ENCODE measurements around the gene NOB1. TPM values are rescaled to one million over a fixed set of nuclear protein-coding genes. Genes with fewer than 3 reads are reported as not detected.

Gene NOB1
- total and polyA plus RNA-seq, 2 experiments from 2014 or later, result 41.4 to 56.6 TPM

DNA sequence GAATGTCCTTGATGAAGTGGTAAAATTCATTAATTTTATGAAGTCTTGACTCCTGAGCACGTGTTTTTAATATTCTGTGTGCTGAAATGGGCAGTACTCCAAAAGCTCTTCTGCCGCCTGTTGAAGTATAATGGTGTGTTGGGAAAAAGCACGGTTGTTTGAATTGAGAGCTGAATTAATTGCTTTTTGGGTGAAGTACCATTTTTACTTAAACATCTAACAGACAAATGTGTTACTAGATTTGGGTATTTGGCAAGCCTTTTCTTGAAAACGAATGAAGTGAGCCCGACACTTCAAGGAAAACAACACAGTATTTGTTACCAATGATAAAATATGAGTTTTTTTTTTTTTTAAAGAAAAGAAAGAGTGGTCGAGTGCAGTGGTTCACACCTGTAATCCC is 29.9 kb upstream of the NOB1 start (continued):
- TF ChIP-seq, protein P1, sequence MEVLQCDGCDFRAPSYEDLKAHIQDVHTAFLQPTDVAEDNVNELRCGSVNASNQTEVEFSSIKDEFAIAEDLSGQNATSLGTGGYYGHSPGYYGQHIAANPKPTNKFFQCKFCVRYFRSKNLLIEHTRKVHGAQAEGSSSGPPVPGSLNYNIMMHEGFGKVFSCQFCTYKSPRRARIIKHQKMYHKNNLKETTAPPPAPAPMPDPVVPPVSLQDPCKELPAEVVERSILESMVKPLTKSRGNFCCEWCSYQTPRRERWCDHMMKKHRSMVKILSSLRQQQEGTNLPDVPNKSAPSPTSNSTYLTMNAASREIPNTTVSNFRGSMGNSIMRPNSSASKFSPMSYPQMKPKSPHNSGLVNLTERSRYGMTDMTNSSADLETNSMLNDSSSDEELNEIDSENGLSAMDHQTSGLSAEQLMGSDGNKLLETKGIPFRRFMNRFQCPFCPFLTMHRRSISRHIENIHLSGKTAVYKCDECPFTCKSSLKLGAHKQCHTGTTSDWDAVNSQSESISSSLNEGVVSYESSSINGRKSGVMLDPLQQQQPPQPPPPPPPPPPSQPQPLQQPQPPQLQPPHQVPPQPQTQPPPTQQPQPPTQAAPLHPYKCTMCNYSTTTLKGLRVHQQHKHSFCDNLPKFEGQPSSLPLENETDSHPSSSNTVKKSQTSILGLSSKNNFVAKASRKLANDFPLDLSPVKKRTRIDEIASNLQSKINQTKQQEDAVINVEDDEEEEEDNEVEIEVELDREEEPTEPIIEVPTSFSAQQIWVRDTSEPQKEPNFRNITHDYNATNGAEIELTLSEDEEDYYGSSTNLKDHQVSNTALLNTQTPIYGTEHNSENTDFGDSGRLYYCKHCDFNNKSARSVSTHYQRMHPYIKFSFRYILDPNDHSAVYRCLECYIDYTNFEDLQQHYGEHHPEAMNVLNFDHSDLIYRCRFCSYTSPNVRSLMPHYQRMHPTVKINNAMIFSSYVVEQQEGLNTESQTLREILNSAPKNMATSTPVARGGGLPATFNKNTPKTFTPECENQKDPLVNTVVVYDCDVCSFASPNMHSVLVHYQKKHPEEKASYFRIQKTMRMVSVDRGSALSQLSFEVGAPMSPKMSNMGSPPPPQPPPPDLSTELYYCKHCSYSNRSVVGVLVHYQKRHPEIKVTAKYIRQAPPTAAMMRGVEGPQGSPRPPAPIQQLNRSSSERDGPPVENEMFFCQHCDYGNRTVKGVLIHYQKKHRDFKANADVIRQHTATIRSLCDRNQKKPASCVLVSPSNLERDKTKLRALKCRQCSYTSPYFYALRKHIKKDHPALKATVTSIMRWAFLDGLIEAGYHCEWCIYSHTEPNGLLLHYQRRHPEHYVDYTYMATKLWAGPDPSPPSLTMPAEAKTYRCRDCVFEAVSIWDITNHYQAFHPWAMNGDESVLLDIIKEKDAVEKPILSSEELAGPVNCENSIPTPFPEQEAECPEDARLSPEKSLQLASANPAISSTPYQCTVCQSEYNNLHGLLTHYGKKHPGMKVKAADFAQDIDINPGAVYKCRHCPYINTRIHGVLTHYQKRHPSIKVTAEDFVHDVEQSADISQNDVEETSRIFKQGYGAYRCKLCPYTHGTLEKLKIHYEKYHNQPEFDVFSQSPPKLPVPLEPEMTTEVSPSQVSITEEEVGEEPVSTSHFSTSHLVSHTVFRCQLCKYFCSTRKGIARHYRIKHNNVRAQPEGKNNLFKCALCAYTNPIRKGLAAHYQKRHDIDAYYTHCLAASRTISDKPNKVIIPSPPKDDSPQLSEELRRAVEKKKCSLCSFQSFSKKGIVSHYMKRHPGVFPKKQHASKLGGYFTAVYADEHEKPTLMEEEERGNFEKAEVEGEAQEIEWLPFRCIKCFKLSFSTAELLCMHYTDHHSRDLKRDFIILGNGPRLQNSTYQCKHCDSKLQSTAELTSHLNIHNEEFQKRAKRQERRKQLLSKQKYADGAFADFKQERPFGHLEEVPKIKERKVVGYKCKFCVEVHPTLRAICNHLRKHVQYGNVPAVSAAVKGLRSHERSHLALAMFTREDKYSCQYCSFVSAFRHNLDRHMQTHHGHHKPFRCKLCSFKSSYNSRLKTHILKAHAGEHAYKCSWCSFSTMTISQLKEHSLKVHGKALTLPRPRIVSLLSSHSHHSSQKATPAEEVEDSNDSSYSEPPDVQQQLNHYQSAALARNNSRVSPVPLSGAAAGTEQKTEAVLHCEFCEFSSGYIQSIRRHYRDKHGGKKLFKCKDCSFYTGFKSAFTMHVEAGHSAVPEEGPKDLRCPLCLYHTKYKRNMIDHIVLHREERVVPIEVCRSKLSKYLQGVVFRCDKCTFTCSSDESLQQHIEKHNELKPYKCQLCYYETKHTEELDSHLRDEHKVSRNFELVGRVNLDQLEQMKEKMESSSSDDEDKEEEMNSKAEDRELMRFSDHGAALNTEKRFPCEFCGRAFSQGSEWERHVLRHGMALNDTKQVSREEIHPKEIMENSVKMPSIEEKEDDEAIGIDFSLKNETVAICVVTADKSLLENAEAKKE (CRISPR knock-in tag; IDR thresholded peaks at IDR 0.05), result no peak
- no peak for TF ChIP-seq JUNB (IDR thresholded peaks at IDR 0.05; ENCODE audit: unreplicated experiment)
- no peak for TF ChIP-seq STAT1 (IDR thresholded peaks at IDR 0.05; ENCODE audit: unreplicated experiment)

GRCh38 chr16:69781118-69781517 is 26.4 kb upstream of the NOB1 start:
- peaks cover 2% of the 10 kb centered on the region for H4K20me1 ChIP-seq (replicated peaks; ENCODE audit: insufficient read depth)
- Mint-ChIP-seq H3K36me3 (ENCODE audit: low read depth) (peaks cover 6% of the 10 kb centered on the region; the same call in 2 of the 3 replicates), H3K27ac (peak overlapping the region; percentile 43; the same call in 1 of the 2 replicates), H3K9me3 (peaks cover 1% of the 10 kb centered on the region; the same call in 1 of the 3 replicates), H3K27me3 (ENCODE audit: insufficient read depth, low read depth, poor library complexity) (peaks cover 7% of the 10 kb centered on the region), H3K4me1 (peaks cover 5% of the 10 kb centered on the region; the same call in 2 of the 3 replicates), H3K4me3 (no peak overlapping the region)
- no peak for DNase-seq (ENCODE audit: low spot score)
- no peaks in the 10 kb centered on the region for H3K27me3 ChIP-seq (ENCODE audit: insufficient read depth)
- H3K4me1 ChIP-seq (ENCODE audit: insufficient read depth), result no peaks in the 10 kb centered on the region
- no peaks in the 10 kb centered on the region for H3F3A ChIP-seq (replicated peaks; ENCODE audit: low read depth)
- H2AFZ ChIP-seq, result no peak overlapping the region
- H3K9me2 ChIP-seq (ENCODE audit: insufficient read depth), result no peaks in the 10 kb centered on the region
- ATAC-seq, result no peak
- no peak overlapping the region for H3K4me2 ChIP-seq
- no peak overlapping the region for H3K4me3 ChIP-seq
- 0 out of 2 replicates have a peak overlapping the region, but pooled peaks have one; percentile 55 for H3K27ac ChIP-seq (ENCODE audit: low read depth)
- no peaks in the 10 kb centered on the region for H3K36me3 ChIP-seq (ENCODE audit: insufficient read depth)
- H3K79me2 ChIP-seq (replicated peaks; ENCODE audit: insufficient read depth), result peaks cover 13% of the 10 kb centered on the region
- TF ChIP-seq CREB1 (CRISPR knock-in tag; IDR thresholded peaks at IDR 0.05; ENCODE audit: low read depth) (no peak), JUNB (IDR thresholded peaks at IDR 0.05; ENCODE audit: unreplicated experiment) (no peak)

- Mint-ChIP-seq H3K4me1 (peaks cover 5% of the 10 kb centered on the region; the same call in 2 of the 3 replicates), H3K36me3 (ENCODE audit: low read depth) (peaks cover 12% of the 10 kb centered on the region; the same call in 2 of the 3 replicates), H3K9me3 (peaks cover 3% of the 10 kb centered on the region; the same call in 1 of the 3 replicates), H3K27me3 (ENCODE audit: insufficient read depth, low read depth, poor library complexity) (peaks cover 5% of the 10 kb centered on the region), H3K4me3 (no peak overlapping the region), H3K27ac (no peak overlapping the region)
- Histone ChIP-seq H3K9me2 (ENCODE audit: insufficient read depth) (no peaks in the 10 kb centered on the region), H3K79me2 (replicated peaks; ENCODE audit: insufficient read depth) (peaks cover 24% of the 10 kb centered on the region), H3K27ac (ENCODE audit: low read depth) (no peak overlapping the region), H3K4me3 (no peak overlapping the region), H3K4me1 (ENCODE audit: insufficient read depth) (no peaks in the 10 kb centered on the region), H3F3A (replicated peaks; ENCODE audit: low read depth) (no peaks in the 10 kb centered on the region), H2AFZ (no peak overlapping the region), H3K27me3 (ENCODE audit: insufficient read depth) (no peaks in the 10 kb centered on the region), H4K20me1 (replicated peaks; ENCODE audit: insufficient read depth) (peaks cover 2% of the 10 kb centered on the region), H3K36me3 (ENCODE audit: insufficient read depth) (no peaks in the 10 kb centered on the region), H3K4me2 (no peak overlapping the region)
- ATAC-seq (no peak), DNase-seq (ENCODE audit: low spot score) (no peak)
- TF ChIP-seq EZH2 (IDR thresholded peaks at IDR 0.05; ENCODE audit: low read depth, unreplicated experiment), result no peak
- TF ChIP-seq, protein P2, sequence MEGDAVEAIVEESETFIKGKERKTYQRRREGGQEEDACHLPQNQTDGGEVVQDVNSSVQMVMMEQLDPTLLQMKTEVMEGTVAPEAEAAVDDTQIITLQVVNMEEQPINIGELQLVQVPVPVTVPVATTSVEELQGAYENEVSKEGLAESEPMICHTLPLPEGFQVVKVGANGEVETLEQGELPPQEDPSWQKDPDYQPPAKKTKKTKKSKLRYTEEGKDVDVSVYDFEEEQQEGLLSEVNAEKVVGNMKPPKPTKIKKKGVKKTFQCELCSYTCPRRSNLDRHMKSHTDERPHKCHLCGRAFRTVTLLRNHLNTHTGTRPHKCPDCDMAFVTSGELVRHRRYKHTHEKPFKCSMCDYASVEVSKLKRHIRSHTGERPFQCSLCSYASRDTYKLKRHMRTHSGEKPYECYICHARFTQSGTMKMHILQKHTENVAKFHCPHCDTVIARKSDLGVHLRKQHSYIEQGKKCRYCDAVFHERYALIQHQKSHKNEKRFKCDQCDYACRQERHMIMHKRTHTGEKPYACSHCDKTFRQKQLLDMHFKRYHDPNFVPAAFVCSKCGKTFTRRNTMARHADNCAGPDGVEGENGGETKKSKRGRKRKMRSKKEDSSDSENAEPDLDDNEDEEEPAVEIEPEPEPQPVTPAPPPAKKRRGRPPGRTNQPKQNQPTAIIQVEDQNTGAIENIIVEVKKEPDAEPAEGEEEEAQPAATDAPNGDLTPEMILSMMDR (conservative IDR thresholded peaks at IDR 0.05; ENCODE audit: low read depth in 2 of 2), result no peak
- TF ChIP-seq, protein P3, sequence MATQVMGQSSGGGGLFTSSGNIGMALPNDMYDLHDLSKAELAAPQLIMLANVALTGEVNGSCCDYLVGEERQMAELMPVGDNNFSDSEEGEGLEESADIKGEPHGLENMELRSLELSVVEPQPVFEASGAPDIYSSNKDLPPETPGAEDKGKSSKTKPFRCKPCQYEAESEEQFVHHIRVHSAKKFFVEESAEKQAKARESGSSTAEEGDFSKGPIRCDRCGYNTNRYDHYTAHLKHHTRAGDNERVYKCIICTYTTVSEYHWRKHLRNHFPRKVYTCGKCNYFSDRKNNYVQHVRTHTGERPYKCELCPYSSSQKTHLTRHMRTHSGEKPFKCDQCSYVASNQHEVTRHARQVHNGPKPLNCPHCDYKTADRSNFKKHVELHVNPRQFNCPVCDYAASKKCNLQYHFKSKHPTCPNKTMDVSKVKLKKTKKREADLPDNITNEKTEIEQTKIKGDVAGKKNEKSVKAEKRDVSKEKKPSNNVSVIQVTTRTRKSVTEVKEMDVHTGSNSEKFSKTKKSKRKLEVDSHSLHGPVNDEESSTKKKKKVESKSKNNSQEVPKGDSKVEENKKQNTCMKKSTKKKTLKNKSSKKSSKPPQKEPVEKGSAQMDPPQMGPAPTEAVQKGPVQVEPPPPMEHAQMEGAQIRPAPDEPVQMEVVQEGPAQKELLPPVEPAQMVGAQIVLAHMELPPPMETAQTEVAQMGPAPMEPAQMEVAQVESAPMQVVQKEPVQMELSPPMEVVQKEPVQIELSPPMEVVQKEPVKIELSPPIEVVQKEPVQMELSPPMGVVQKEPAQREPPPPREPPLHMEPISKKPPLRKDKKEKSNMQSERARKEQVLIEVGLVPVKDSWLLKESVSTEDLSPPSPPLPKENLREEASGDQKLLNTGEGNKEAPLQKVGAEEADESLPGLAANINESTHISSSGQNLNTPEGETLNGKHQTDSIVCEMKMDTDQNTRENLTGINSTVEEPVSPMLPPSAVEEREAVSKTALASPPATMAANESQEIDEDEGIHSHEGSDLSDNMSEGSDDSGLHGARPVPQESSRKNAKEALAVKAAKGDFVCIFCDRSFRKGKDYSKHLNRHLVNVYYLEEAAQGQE (IDR thresholded peaks at IDR 0.05; ENCODE audit: unreplicated experiment), result no peak
- no peak for TF ChIP-seq JUNB (IDR thresholded peaks at IDR 0.05; ENCODE audit: unreplicated experiment)
Observed at GRCh38 chr16:69779724-69780123, 25.0 kb upstream of the NOB1 start.
